RKO (cell line): ENCODE data around the gene LRFN4.
A peak's percentile ranks its signal among the peaks of the same experiment; 100 is the strongest.

Experiments used
- DNase-seq: peaks from one replicate; pipeline ENCODE4 v3.0.0-alpha.2; 2016; ENCODE audit warnings: low spot score

Gene LRFN4

DNA sequence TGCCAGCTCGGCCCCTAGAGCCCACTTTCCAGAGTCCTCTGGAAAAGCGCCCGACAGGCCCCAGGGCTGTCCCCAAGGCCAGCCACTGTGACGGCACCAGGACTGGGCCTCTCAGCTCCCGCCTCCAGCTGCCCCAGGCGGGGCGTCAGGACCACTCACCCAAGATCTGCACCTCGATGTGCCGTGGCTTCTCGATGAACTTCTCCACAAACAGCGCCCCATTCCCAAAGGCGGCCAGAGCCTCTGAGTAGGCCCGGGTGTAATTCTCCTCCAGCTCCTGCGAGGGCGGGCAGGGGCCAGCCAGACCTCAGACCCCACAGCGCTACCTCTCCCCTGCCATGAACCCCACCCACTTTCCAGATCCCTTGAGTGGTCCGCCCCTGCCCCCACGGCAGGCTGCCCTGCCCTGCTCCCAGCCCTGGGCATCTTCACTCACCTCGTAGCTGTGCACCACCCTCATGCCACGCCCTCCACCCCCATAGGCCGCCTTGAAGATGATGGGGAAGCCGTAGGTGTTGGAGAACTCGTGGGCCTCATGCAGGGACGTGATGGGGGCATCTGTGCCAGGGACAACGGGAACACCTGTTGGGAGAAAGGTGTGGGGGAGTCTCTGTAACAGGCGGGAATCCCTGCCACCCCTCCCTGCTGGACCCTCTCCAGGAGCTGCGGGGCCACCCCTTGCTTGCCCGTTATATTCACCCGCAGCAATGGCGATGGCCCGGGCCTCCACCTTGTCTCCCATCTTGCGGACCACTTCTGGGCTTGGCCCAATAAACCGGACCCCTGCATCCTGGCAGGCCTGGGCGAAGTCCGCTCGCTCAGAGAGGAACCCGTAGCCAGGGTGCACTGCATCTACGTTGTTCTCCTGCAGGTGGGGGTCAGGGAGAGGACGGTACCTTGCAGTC lies 14.0 kb downstream of the LRFN4 start:
- no peak for DNase-seq

GRCh38 chr11:66871521-66871901 lies 14.6 kb downstream of the LRFN4 start:
- no peak for DNase-seq

- DNase-seq = no peak
Measured at GRCh38 chr11:66874232-66874631, 17.4 kb downstream of the LRFN4 start.

DNA sequence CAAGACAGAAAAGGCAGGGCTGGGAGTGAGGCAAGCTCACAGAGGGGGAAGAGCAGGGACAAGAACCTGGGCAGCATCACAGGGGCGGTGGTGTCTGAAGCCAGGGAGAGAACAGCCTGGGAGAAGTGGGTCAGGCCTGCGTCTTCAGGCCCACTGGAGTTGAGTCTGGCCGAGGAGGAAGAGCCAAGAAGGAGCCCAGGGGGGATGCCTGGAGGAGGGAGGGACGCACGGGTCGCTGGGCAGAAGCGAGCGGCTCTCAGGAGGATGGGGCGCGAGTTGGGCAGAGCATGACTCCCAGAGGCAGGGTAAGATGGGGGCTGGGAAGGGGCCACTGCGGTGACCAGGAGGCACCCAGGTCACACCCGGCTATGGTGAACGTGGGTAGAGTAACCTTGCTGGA lies 18.5 kb downstream of the LRFN4 start:
- no peak for DNase-seq

DNA sequence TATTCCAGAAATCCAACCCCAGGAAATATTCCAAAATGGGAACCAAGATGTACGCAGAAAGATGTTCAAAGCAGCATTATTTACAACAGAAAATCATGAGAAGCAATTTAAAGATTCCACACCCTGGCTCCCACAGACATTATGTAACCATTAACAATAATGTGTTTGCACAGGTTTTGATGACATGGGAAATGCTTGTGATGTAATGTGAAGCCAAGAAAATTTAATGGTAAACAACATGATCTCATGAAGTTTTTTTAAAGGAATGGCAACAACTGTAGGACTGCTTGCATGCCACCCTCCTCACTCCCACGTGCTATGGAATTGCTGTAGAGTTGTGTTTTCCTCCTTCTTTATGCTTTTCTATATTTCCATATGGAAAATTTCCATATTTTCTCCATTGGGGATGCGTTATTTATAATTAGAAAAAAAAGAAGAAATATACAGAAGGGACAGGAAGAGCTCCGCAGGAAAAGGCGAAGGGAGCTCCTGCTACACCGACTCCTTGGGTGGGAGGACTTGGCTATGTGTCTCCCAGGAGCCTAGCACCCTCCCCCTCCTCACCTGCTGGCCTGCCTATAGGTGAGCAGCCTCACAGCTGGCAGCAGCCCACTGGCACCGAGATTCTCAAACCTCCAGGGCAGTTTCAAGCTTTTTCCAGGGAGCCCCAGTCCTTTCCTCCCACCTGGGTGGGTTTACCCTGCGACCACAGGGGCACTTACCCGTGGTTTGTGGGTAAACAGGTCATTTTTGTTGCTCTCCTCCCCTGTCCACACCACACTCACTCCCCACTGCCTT lies 20.9 kb downstream of the LRFN4 start:
- DNase-seq = no peak

- no peak for DNase-seq
Measured at GRCh38 chr11:66878474-66878873, 21.6 kb downstream of the LRFN4 start.

DNA sequence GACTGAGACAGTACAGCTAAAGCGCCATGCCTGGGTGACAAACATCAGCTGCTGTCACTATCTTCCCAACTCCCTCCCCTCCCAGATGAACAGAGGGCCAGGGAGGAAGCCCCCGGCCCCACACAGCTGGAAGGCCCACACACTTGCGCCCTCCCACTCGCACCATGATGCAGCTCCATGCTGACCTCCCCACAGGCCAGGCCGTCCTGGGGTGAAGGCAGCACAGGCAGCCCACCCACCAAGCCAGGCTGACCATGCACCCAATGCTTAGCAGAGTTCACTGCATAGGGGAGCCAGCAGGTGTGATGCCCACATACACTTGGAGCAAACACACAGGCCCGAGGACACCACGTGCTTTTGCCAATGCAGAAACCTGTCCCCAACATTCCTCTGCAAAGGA lies 22.1 kb downstream of the LRFN4 start:
- no peak for DNase-seq

DNA sequence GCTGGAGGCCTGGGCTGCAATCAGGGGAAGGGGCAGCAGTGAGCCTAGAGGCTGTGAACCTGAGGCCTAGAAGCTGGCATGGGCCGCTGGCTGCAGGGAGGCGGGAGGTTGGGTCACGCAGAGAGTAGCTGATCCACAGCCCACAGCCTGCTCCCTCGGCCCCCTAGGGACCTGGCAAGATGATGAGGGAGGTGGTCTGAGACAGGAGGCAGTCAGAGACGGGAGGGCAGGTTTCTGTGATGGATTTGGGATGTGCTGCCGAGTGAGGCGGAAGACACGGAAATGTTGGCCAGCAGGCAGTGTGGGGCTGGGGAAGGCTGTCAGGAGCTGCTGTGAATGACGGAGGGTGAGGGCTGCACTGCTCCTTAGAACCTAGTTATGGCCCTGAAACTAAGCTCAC lies 22.7 kb downstream of the LRFN4 start:
- DNase-seq = no peak

DNA sequence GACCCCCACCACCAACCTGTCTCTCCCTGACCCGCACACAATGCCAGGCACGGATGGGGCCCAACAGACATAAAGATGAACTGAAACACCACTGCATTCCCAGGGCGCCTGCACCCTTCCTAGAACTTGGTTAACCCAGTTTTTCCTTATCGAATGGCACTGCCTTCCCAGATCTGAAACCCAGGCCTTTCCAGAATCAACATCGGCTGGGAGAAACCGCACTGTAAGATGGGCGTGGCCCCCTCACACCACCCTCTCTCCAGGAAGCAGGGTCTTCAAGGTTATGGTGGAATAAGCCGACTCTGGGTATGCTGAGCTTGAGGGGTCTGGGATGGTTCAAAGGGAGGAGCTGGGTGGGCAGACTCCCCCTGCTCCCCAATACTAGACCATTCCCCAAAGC lies 23.1 kb downstream of the LRFN4 start:
- no peak for DNase-seq

GRCh38 chr11:66880496-66881450 lies 23.9 kb downstream of the LRFN4 start:
- DNase-seq = no peak

DNA sequence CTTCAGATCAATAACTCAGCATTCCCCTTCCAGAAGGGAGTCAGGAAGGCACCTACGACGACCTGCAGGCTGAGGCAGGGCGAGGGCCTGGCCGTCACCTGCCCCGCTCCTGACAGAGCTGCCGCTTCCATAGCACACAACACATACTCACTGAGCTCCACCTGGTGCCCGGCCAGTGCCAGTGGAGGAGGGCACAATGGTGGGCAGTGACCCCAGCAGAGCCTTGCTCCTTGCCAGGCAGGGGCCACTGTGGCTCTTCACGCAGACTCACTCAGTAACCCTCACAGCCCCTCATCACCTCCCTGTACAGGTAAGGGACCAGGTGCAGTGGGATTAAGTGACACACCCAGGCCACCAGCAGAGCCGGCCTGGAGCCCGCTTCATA lies 24.6 kb downstream of the LRFN4 start:
- DNase-seq = no peak

GRCh38 chr11:66881927-66882452 lies 25.1 kb downstream of the LRFN4 start:
- no peak for DNase-seq

DNA sequence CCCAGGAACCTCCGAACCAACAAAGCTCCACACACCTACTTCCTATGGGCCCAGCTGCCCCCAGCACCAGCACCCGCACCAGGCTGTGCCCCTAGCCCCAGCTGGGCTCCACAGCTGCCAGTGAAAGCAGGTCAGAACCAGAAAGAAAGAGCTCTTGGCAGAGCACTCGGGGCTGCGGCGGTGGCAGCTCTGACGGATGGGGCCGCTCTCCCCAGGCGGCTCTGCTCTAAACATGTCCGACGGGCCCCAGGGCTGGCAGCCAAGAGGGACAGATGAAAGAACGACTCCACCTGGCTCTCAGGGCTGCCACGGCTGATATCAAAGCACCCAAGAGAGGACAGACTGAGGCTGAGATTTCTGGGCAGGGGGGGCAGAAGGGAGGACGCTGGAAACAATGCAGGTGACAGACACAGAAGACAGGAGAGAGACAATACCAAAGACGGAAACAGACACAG lies 25.7 kb downstream of the LRFN4 start:
- no peak for DNase-seq

DNA sequence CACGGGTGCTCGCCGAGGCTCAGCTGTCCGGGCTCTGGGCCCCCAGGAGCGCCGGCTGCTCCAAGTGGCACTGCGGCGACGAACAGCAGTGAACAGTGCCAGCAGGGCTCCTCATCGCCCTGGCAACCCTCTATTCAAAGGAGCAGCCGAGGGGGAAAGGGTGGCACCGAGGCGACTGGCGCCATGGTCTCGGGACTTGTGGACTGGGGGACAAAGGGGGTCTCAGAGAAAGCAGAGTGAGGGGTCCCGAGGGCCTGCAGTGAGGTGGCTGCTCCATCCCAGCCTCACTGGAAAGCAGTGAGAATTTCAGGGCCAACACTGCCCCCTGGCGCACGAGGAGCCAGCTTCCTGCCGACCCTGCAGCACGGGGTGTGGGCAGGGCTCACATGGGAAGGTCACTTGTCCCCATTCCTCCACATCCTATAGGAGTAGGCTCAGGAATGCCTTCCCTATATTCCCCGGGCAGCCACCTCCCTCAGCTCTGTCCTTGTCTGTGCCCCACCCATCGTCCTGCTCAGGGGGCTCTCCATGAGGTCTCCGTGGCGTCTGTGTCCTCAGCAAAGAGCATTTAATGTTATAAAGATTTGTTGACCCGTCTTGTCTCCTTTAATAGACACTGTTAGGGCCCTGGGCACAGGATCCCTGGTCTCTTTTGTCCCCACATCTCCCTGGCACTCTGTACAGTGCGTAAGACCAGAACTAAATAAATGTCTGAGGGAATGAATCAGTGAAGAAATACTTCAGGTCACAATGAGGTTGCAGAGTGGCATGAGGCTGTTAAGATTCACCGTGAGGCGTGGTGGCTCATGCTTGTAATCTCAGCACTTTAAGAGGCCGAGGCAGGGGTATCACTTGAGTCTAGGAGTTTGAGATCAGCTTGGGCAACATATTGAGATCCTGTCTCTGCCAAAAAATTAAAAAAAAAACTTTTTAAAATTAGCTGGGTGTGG lies 26.4 kb downstream of the LRFN4 start:
- DNase-seq = peak; percentile 58

- DNase-seq = no peak
Measured at GRCh38 chr11:66884443-66884842, 27.6 kb downstream of the LRFN4 start.

DNA sequence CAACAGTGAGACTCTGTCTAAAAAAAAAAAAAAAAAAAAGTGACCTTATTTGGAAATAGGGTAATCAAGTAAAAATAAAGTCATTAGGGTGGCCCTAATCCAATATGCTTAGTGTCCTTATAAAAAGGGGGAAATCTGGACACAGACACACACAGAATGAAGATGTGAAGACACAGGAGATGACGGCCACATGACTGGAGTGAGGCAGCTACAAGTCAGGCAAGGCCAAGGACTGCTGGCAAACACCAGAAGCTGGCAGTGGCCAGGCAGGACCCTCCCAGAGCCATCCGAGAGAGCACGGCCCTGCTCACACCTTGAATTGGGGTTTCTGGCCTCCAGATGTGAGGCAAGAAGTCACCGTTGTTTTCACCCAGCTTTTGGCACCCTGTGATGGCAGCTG lies 28.6 kb downstream of the LRFN4 start:
- no peak for DNase-seq

DNA sequence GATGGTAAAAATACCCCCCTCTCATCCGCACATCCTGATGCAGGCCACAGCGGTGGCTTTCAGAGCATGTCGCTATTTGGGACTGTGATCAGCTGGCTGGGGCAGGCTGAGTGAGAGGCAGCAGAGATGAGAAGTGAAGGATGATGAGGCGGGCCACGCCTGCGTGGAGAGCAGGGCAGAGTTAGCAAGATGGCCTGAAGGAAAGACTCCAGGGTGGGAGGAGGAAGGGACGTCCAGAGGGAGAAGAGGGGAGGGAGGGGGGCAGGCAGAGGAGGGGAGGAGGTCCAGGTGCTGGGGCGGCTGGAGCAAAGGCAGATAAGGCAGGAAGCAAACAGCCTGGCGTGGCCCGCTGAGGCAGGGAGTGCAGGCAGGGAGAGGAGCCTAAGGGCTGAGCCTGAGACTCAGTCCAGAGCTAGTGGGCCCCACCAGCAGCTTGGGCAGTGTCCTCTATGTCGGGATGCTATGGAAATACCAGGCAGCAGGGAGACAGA lies 29.1 kb downstream of the LRFN4 start:
- DNase-seq = no peak

DNA sequence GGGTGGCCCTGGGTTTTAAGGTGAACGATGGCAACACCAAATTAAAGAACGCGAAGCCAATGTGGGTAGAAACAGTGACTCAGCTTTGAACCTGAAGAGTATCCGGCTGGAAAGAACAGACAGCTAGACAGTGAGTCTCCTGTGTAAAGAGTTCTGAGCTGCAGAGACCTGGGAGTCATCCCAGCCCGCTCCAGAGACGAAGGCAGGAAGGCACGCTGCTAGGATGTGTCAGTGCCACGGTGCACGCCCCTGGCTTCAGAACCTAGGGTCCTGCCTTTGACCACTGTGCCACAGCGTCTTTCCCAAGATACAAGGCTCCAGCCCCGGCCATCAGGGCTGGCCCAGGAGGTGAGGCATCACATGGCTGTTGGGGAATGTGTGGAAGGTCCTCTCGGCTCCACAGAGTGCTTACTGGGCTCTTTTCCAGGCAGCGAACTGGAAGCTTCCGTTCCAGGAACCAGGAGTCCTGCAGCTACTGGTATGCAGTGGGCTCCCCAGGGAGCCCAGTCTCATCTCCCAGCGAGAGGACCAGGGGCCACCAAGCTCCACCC lies 29.9 kb downstream of the LRFN4 start:
- no peak for DNase-seq

DNA sequence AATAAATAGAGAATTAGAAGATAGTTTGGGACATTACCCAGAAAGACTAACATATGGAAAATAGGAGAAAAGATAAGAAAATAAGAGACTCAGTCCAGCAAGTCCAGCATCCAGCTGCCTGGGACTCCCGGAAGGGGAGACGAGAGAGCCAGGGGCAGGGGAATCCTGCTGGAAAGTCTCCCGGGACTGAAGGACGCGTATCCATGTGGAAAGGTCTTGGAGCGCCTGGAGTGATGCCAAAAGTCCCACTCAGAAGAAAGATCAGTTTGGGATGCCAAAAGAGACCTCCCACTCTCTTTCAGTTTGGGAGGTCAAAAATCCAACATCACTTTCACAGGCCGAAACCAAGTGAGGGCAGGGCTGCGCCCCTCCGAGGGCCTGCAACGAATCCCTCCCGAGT lies 30.7 kb downstream of the LRFN4 start:
- no peak for DNase-seq

- DNase-seq = no peak
Measured at GRCh38 chr11:66888282-66888681, 31.4 kb downstream of the LRFN4 start.
